ENCODE data around the gene DR1. TPM values are rescaled to one million over a fixed set of nuclear protein-coding genes. Genes with fewer than 3 reads are reported as not detected.

The DR1 gene
- 10 to 100 TPM; 40.3 to 41.9 TPM for total RNA-seq
- long read RNA-seq, donor 1, full-length matches to known transcripts: 22 of 25 reads
- long read RNA-seq, donor 1, partial matches to known transcripts: 0 of 25 reads
- long read RNA-seq, donor 1, other reads (novel, unspliced or antisense): 3 of 25 reads
- long read RNA-seq, donor 2, full-length matches to known transcripts: 44 of 50 reads
- long read RNA-seq, donor 2, partial matches to known transcripts: 1 of 50 reads
- long read RNA-seq, donor 2, other reads (novel, unspliced or antisense): 5 of 50 reads

- DNase-seq (ENCODE audit: low spot score): peak; percentile 98
- intact Hi-C loops (cut with DNase I): no loop called here
Measured at GRCh38 chr1:93345633-93346420, at the start of gene DR1. Gene DR1, plus strand, starts transcription at chr1:93345907. Its CDS starts 739 bp downstream, at chr1:93346646.

- DNase-seq (ENCODE audit: low spot score): no peak
- intact Hi-C loops (cut with DNase I): no loop called here
Measured at GRCh38 chr1:93296555-93297154, 49.1 kb upstream of the DR1 start.

GRCh38 chr1:93301131-93301530 is 44.6 kb upstream of the DR1 start:
- intact Hi-C loops (cut with DNase I): no loop called here
- DNase-seq (ENCODE audit: low spot score): no peak

DNA sequence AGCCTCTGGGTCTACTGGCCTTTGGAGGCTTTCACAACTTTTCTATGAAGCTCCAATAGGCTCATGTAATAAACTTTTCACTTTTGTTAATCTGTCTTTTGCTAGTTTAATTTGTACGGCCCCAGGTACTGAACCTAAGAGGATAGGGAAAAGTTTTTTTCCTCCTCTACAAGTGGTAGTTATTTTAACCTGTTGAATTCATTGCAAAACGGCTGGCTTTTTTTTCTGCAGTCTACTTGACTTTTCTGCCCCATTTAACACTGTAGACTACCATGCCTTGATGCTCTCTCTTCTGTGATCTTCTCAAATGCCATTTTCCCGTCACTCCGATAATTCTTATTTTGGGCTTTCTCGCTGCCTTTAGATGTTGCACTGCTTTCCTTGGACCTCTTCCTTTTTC is 43.6 kb upstream of the DR1 start:
- intact Hi-C loops (cut with DNase I): no loop called here

DNA sequence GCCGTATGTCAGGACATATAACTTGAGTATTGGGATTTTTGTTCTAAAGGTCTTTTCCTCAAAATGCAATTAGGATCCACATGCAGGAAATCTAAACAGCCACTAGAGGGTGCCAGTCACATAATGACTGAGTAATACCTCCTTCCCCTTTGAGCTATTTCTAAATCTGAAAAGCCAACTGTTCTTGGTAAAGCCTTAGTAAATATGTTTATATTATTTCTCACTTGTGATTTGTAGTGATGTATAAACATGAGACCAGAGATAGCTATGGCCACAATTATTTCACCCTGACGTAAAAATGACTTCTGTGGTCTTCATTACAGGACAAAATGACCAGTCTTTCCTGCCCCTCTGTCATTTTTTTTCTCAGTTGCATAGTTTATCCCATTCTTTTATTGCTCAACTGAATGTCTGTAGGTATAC is 41.0 kb upstream of the DR1 start:
- intact Hi-C loops (cut with DNase I): no loop called here
- DNase-seq (ENCODE audit: low spot score): no peak

More for the DNA sequence above, 43.6 kb upstream of the DR1 start:
- no peak for DNase-seq (ENCODE audit: low spot score)

- intact Hi-C loops (cut with DNase I): no loop called here
- DNase-seq (ENCODE audit: low spot score): no peak
Measured at GRCh38 chr1:93306920-93307319, 38.8 kb upstream of the DR1 start.

DNA sequence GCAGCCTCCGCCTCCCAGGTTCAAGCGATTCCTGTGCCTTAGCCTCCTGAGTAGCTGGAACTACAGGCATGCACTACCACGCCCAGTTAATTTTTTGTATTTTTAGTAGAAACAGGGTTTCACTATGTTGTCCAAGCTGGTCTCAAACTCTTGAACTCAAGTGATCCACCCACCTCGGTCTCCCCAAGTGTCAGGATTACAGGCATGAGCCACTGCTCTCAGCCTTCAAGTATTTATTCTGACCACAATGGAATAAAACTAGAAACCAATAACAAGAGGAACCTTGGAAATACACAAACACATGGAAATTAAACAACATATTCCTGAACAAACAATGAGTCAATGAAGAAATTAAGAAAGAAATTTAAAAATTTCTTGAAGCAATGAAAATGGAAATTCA is 32.7 kb upstream of the DR1 start:
- intact Hi-C loops (cut with DNase I): no loop called here
- no peak for DNase-seq (ENCODE audit: low spot score)

GRCh38 chr1:93317207-93317606 is 28.5 kb upstream of the DR1 start:
- DNase-seq (ENCODE audit: low spot score): no peak
- intact Hi-C loops (cut with DNase I): loop anchor here in 1 of 2 donors (2.0 kb wide), 1 partner anchor 20 kb away; no protein-coding TSS in a partner anchor

DNA sequence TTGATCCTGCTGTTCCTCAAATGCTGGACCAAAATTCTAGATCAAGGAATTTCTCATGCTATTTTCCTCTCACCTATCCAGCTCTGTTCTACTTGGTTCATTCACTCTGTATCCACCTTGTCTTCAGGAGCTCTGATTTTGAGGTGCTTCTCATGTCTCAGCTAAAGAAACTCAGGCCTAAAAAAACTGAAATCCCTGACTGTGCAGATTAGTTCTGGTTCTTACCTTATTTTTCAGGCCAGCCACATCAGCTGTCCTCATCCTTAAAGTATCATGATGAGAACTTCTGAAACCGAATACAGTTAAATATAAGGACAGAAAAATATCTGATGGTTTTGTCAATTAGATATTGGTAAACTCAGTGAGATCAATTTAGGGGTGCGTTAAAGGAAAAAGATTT is 27.8 kb upstream of the DR1 start:
- no peak for DNase-seq (ENCODE audit: low spot score)
- intact Hi-C loops (cut with DNase I): loop anchor here in 1 of 2 donors (2.0 kb wide), 1 partner anchor 19 kb away; no protein-coding TSS in a partner anchor

DNA sequence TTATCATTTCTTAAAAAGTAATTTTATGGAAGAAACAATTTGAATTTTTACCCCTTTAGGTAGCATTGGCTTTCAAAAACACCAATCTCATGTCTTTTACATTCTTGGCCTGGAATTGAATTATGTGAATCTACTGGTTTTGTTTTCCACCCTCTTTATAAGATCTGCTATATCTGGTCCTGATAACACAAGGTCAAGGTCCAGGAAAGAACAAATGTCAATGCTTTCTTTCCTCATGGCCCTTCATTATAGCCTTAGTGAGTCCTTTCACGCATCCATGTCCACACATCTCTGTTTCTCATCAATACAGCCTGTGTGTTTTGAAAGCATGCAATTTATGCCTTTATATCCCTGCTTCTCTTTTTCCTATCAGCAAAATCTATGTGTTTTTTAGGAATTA is 24.0 kb upstream of the DR1 start:
- intact Hi-C loops (cut with DNase I): no loop called here
- no peak for DNase-seq (ENCODE audit: low spot score)

GRCh38 chr1:93322349-93322748 is 23.4 kb upstream of the DR1 start:
- intact Hi-C loops (cut with DNase I): no loop called here
- no peak for DNase-seq (ENCODE audit: low spot score)

GRCh38 chr1:93323185-93323820 is 22.4 kb upstream of the DR1 start:
- no peak for DNase-seq (ENCODE audit: low spot score)
- intact Hi-C loops (cut with DNase I): no loop called here

GRCh38 chr1:93324486-93325464 is 20.9 kb upstream of the DR1 start:
- no peak for DNase-seq (ENCODE audit: low spot score)
- intact Hi-C loops (cut with DNase I): no loop called here

DNA sequence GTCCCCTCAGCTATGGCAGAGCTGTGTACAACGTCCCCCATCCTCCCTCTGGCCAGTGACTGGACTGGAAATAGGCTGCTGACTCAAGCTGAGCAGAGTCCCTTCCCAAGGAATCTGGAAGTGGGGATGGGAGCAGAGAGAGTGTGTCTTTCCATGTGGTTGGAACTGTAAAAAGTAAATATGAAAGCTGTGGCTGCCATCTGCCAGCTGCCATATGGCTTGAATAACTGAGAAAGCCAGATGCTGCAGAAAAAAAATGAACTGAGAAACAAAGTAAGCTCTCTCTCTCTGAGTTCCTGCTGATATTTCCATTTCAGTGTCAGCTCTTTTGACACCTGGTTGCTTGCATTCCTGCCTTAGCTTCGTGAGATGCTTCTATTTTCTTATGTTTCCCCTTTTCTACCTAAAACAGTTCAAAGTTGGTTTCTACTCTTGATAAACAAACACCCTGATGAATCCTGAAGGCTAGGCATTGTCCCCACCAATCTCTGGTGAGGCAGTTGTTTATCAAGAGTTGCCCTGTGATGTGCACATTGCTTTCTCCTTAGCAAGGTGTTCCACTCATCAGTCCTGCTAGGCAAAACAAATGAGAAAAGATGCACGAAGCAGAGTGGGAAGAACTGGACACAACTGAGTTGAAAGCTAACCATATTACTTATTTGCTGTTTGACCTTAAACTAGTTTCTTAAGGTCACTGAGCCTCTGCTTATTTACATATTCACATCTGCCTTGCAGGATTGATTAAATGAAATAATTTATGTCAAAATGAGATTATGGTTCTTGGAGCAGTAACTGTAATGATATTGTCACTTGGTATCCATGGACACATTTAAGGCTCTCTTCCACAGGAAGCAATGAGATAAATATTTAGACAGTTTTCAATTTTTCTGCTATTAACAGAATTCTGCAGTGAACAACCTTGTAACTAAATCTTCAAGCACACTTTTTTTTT is 16.6 kb upstream of the DR1 start:
- DNase-seq (ENCODE audit: low spot score): no peak
- intact Hi-C loops (cut with DNase I): loop anchor here in 1 of 2 donors (2.0 kb wide), 1 partner anchor 86 kb away; no protein-coding TSS in a partner anchor

GRCh38 chr1:93330196-93330595 is 15.5 kb upstream of the DR1 start:
- intact Hi-C loops (cut with DNase I): no loop called here
- no peak for DNase-seq (ENCODE audit: low spot score)

DNA sequence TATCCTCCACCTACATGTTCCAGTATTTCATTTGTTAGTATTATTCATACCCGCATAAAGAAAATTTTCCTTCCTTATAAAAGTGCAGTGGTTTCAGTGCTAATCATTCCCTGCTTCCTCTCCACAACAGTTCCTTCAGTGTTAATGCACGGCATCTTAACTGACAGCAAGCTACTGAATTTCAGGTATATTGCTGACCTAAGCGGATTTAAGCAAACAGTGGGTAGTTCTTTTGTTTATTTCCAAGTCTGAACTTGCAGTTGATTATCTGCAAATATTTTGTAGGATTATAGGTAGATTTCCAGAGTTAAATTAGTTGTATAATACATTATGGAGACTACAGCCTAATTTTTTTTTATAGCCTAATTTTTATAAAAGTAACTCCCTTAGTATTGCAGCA is 15.1 kb upstream of the DR1 start:
- intact Hi-C loops (cut with DNase I): no loop called here

DNA sequence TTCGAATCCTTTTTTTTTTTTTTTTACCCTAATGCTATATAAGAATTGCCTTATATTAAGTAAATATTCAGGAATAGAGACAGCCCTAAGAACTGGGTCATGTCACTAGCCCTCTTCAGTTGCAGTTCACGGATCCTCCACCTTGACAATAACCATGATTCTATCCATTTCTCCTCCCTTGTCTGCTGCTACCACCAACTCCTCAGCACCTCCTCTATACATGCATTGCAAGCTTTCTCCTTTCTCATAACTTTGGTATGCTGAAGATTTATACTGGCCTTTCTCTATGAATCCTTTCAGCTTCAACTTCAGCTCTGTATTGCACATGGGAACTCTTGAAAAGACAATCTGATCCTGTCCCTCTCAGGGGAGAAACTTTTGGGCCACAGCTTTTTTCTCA is 14.3 kb upstream of the DR1 start:
- DNase-seq (ENCODE audit: low spot score): no peak
- intact Hi-C loops (cut with DNase I): no loop called here

More for the DNA sequence above, 15.1 kb upstream of the DR1 start:
- no peak for DNase-seq (ENCODE audit: low spot score)

- intact Hi-C loops (cut with DNase I): no loop called here
- DNase-seq (ENCODE audit: low spot score): no peak
Measured at GRCh38 chr1:93332368-93332767, 13.3 kb upstream of the DR1 start.

All from posterior vena cava (tissue), 2 donors.